ENCODE data around the gene ARF3.
"Not testable (repeated sequence)": the region's sequence is repeated elsewhere in the genome, so short reads cannot be mapped to it uniquely, and the experiment has no call there.

The ARF3 gene

DNA sequence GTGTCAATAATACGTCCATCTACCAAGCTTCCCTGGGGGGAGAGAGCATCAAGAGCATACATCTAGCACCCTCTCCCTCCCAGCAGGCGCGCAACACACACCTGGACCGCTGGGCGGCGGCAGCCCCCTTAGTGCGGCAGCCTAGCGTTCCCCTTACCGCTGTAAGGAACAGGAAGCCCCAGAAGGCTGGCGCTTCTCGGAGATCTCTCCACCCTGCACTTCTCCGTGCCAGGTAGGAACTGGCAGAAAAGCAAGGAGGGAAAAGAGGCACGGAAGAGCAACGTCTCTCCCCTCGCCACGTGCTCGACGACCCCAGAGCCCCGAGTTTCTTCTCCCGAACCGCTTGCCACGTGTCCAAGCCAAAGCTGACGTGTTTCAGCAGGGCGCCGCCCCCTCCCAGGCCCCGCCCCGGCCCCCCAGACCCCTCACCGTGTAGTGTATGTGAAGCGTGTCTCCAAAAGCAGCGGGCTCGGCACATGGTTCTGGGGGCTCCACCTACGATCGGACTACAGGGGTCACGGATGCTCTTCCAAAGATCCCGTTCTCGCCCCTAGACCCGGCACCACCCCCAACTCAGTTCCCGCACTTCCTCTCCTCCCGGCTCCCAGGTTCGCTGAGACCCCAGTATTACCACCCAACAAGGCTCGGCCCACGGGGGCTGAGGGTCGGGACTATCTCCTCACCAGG is 32.5 kb downstream of the ARF3 start:
- no peak for DNase-seq

DNA sequence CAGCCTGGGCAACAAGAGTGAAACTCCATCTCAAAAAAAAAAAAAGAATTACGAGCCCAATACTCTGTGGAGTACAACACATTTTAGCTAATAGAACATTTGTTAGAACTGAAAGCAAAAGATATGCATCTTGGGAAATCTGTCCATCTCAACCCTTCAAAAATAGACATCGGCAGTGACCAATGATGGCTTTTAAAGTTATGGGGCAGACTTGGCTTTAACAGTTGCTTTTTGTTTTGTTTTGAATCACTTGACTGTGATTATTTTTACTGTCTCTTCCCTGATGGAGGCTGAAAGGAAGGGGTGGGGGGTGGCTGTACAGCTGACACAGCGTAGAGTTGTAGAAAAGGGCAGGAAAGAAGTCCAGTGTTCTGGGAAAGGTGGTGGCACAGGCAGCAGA is 34.2 kb downstream of the ARF3 start:
- DNase-seq: peak; percentile 27

DNA sequence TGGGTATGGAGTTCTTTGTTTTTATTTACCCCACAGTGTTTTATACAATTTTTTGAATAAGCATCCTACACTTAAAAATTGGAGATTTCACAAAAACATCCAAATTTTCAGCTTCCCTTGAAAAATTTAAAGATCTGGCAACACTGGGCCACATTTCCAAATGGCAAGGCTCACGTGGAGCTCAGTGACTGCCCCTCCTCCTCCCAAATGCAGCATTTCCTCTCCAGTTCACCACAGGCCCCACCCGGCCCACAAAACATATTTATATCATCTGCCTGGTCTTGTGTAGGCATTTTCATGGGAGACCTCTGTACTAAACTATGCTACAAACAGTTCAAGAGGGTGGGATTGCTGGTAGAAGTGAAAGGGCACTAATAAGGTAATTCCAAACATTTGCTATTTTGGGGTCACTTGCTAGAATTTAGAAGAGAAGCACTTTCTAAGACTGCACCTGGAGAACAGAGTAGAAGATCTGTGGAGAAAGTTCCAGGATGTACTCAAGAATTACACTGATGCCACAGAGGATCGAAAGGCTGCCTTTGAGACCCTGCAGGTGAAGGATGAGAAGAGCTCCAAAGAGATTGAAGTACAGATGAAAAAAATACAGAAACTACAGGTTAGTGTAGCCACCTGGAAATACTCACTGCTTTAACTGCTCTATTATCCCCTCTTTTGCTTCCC is 39.3 kb downstream of the ARF3 start:
- no peak for DNase-seq

DNA sequence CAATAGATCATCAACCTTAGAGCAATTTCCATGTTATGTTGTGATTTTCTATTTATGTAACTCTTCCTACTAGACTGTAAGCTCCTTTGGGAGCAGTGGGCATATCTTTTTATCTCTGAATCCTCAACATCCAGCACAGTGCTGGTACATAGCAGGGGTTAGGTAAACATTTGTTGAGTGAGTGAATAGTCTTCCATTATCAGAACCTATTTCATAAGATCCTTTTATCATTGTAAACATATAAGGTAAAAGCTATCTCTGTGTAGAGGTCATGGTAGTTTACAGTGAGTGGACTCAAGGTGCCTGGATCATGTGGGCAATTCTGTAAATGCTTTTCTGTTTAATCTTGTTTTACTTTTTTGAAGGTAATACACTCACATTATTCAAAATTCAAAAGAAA is 47.1 kb downstream of the ARF3 start:
- DNase-seq: no peak

DNA sequence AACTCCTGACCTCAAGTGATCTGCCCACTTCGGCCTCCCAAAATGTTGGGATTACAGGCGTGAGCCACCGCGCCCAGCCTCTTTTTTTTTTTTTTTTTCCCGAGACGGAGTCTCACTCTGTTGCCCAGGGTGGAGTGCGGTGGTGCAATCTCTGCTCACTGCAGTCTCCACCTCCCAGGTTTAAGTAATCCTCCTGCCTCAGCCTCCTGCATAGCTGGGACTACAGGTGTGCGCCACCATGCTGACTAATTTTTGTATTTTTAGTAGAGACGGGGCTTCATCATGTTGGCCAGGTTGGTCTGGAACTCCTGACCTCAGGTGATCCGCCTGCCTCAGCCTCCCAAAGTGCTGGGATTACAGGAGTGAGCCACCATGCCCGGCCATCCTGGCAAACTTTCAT is 47.6 kb downstream of the ARF3 start:
- DNase-seq: not testable (repeated sequence)

DNA sequence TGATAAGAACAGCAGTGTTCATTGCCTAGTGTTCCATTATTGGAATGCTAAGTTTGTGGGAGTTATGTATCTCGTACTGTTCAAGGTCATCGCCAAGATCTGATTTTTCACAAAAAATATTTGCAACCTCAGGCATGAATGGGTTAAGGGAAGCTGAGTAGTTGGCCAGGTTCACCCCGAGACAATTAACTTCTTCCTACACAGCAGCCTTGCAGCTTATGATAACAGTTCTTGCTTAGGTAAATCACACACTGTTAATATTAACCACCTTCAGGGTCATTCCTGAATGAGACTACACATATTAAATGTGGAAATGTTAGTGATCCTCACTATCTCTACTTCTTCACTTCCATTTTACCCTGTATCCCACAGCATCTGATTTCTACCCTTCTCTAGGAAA is 50.0 kb downstream of the ARF3 start:
- no peak for DNase-seq

DNA sequence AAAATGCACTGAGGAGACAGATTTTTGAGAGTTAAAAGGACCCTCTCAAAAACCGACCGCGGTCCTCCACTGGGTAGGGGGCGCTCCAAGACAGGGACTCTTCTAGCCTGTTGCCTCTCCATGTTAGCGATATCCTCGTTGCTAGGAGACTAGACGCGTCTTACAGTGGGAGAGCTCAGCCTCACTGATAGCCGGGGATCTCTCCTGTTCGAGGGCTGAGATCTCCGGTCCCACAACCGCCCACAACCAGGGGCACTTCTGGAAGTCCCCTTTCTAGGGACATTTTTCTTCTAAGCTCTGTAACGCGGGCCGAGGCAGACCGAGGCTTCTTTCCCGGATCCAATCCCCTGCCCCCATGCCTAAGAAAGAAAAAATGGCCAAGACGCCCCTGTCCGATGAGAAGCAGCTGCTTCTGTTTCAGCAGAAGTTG is 53.3 kb downstream of the ARF3 start:
- peak; percentile 73 for DNase-seq

DNA sequence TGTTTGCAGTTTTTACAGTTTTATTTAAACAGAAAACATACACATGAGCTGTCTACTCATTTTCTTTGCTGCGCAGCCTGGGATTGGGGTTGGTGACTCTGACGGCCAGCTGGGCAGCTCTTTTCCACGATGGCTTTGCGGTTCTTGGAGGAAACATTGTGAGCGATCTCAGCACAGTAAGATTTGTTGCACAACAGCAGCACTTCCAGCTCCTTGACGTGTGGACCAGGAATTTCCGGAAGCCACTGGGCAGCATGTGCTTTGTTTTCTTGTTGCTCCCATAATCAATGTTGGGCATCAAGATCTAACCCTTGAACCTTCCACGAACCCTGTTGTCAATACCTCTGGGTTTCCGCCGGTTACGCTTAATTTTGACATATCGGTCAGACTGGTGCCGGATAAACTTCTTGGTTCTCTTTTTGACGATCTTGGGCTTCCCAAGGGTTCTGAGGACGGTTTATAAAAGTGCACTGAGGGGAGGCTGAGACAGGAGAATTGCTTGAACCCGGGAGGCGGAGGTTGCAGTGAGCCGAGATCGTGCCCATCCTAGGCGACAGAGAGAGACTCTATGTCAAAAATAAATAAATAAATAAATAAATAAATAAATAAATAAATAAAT is 53.8 kb downstream of the ARF3 start:
- peak; percentile 57 for DNase-seq

DNA sequence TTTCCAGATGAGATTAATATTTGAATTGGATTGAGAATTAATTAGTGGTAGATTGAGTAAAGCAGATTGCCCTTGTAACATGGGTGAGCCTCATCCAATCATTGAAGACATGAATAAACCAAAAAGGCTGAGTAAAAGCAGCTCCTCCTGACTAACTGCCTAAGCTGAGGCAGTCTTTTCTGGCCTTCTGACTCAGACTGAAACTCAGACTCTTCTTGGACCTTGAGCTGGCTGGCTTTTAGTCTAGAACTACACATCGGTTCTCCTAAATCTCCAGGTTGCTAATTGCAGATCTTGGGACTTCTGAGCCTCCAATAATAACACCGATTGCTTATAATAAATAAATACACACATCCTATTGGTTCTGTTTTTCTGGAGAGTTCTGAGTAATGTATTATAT is 56.0 kb downstream of the ARF3 start:
- peak; percentile 35 for DNase-seq

DNA sequence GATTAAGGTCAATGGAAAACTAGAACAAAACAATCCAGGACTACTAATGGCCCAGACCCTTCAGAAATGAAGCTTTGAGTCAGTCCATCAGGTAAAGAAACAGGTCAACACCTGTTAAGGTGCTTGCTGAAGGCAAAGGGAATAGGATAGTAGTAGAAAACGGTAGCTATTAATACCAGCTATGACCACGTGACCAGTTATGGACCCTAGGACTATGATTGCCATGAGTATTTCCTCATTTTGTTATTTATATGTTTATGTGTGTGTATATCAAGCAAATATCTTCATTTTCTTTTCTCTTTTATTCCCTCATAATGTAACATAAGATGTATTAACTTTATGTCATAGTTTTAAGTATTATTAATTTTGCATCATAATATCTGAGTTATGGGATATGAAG is 57.6 kb downstream of the ARF3 start:
- DNase-seq: no peak

DNA sequence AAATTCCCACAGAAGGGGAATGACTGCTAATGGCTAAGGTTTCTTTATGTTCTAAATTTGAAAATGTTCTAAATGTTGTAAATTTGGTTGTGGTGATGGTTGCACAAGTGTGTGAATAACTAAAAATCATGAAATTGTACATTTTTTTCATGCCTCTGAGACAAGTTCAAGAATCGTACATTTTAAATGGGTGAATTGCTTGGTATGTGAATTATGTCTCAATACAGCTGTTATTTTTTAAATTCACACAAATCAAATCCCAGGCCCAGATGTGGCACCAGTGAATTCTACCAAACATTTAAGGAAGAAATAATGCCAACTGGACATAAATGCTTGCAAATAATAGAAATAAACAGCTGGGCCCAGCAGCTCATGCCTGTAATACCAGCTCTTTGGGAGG is 63.0 kb downstream of the ARF3 start:
- DNase-seq: no peak

DNA sequence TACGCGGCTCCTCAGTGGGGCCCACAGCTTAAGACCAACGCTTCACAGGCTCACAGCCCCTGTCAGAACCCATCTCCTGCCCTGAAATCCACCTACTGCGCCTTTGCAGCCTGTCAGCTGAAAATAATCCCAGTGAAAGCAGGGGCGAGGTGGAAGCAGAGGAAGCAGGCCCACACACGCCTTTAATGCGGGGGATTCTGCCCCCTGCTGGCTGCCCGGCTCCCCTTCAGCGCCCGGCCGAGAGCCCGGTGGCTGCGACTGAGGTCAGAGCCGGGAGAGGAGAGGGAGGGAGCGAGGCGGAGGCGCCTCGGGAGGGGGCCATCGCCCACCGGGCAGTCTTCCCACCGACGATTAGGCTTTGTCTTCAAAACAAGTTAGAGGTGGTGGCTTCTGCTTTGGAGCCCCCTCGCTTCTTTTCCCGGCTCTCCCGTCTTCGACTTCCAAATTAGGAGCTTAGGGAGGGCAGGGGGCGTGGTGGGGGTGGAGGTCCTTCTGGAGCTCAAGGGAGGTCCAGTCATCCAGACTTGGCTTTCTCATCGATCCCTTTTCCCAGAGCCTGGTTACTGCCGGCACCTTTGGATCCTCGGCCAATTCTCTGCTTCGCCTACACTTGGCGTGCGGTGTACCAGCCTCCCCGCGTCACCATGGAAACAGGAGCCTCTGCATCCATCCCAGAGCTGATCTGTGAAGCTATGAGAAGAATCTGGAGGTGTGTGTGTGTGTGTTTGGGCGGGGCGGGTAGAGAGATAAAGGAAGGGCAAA is 66.4 kb downstream of the ARF3 start:
- DNase-seq: peak; percentile 87

DNA sequence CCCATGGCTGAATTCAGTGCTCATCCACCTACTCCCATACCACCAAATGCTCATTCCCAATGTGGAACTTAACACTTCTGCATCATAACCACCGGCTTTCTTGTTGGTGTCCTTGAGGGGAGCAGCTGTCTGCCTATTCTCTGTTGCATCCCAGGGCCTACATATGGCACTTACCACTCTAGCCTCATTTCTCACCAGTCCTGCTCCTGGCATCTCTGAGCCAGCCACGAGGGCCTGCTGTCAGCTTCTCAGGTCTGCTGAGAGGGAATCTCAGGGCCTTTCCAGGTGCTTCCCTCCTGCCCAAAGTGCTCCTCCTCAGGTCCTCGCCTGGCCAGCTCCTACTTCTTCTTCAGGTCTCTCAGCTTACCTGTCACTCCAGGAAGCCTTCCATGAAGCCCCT is 67.6 kb downstream of the ARF3 start:
- DNase-seq: no peak
